ENCODE measurements around the gene TEX2. TPM values are rescaled to one million over a fixed set of nuclear protein-coding genes. Genes with fewer than 3 reads are reported as not detected.

TEX2 gene
- total and polyA plus RNA-seq, 5 donors from 2014 or later = 6.0 to 9.3 (median 6.1) TPM

DNA sequence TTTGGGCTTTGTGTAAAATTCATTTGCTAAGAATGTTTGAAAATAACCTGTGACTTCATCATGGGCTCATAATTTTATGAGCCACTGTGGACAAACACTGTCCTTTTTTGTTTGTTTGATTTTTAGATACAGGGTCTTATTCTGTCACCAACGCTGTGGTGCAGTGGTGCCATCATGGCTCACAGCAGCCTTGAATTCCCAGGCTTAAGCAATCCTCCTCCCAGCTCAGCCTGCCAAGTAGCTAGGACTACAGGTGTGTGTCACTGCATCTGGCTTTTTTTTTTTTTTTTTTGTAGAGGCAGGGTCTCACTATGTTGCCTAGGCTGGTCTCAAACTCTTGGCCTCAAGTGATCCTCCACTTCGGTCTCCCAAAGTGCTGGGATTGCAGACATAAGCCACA lies 8.3 kb downstream of the TEX2 start:
- H3K27me3 Mint-ChIP-seq = no peaks in the 10 kb centered on the region

DNA sequence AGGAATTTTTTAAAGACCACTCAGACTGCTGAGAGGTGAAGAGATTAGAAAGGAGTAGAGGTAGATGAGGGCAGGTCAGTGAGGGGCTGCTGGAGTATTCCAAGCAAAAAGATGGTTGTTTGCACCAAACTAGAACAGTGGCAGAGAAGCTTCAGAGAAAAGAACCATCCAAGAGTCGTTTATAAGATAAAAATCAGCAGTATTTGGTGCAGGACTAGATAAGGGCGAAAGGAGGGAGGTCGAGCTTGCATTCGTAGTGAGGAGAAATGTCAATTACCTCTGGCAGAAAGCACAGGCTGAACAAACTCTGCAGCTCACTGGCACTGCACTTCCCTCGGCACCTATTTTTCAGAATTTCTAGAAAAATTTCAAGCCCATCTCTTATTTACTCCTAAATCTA lies 9.6 kb downstream of the TEX2 start:
- no peak overlapping the region for H3K27ac ChIP-seq (ENCODE audit: insufficient read depth, low read length, poor library complexity, severe bottlenecking)
- H3K27me3 Mint-ChIP-seq = no peaks in the 10 kb centered on the region
- H3K4me3 Mint-ChIP-seq = no peak overlapping the region
- H3K36me3 ChIP-seq (ENCODE audit: control insufficient read depth, insufficient read depth, low read length) = no peaks in the 10 kb centered on the region
- no peak overlapping the region for H3K27ac Mint-ChIP-seq
- no peak overlapping the region for H3K4me3 ChIP-seq (ENCODE audit: low read depth, low read length)
- H3K9me3 ChIP-seq (ENCODE audit: control insufficient read depth in 2 of 2, low read length in 2 of 2) = no peaks in the 10 kb centered on the region
- no peaks in the 10 kb centered on the region for H3K4me1 ChIP-seq (ENCODE audit: control insufficient read depth, insufficient read depth, low read length, poor library complexity, severe bottlenecking)
- no peaks in the 10 kb centered on the region for H3K36me3 Mint-ChIP-seq
- H3K9me3 Mint-ChIP-seq = no peaks in the 10 kb centered on the region
- H3K4me1 Mint-ChIP-seq = peaks cover 0 to 28% (median 14%) of the 10 kb centered on the region in 4 donors
- ATAC-seq (ENCODE audit: low read depth in 2 of 2) = no peak
- no peaks in the 10 kb centered on the region for H3K27me3 ChIP-seq (ENCODE audit: control insufficient read depth, insufficient read depth, low read length)
- no peak for DNase-seq

More for the DNA sequence above, 8.3 kb downstream of the TEX2 start:
- DNase-seq (no peak), ATAC-seq (ENCODE audit: low read depth in 2 of 2) (no peak)
- H3K36me3 ChIP-seq (ENCODE audit: control insufficient read depth, insufficient read depth, low read length) = no peaks in the 10 kb centered on the region
- H3K4me1 ChIP-seq (ENCODE audit: control insufficient read depth, insufficient read depth, low read length, poor library complexity, severe bottlenecking) = no peaks in the 10 kb centered on the region
- Mint-ChIP-seq H3K4me1 (peaks cover 0 to 25% (median 14%) of the 10 kb centered on the region in 4 donors), H3K27ac (no peak overlapping the region), H3K36me3 (no peaks in the 10 kb centered on the region), H3K9me3 (no peaks in the 10 kb centered on the region), H3K4me3 (no peak overlapping the region)
- no peak overlapping the region for H3K4me3 ChIP-seq (ENCODE audit: low read depth, low read length)
- no peaks in the 10 kb centered on the region for H3K9me3 ChIP-seq (ENCODE audit: control insufficient read depth in 2 of 2, low read length in 2 of 2)
- no peak overlapping the region for H3K27ac ChIP-seq (ENCODE audit: insufficient read depth, low read length, poor library complexity, severe bottlenecking)
- no peaks in the 10 kb centered on the region for H3K27me3 ChIP-seq (ENCODE audit: control insufficient read depth, insufficient read depth, low read length)

DNA sequence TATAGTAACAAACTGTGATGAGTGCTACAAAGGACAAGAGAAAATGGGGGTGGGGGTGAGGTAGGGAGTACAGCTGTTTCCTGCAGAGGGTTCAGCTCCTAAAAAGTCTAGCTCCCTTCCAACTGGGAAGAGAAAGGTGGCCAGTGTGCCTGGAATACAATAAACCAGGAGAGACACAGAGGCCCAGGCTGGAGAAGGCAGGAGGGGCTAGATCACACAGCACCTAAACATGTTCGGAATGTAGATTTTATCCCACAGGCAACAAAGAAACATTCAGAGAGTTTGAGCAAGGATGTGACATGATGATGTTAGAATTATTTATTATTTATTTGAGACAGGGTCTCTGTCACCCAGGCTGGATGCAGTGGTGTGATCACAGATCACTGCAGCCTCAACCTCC lies 10.2 kb downstream of the TEX2 start:
- ATAC-seq (ENCODE audit: low read depth in 2 of 2) = no peak
- H3K36me3 Mint-ChIP-seq = no peaks in the 10 kb centered on the region
- no peaks in the 10 kb centered on the region for H3K9me3 Mint-ChIP-seq
- no peak overlapping the region for H3K4me3 Mint-ChIP-seq
- Histone ChIP-seq H3K9me3 (ENCODE audit: control insufficient read depth in 2 of 2, low read length in 2 of 2) (no peaks in the 10 kb centered on the region), H3K27ac (ENCODE audit: insufficient read depth, low read length, poor library complexity, severe bottlenecking) (no peak overlapping the region), H3K4me1 (ENCODE audit: control insufficient read depth, insufficient read depth, low read length, poor library complexity, severe bottlenecking) (no peaks in the 10 kb centered on the region), H3K27me3 (ENCODE audit: control insufficient read depth, insufficient read depth, low read length) (no peaks in the 10 kb centered on the region), H3K36me3 (ENCODE audit: control insufficient read depth, insufficient read depth, low read length) (no peaks in the 10 kb centered on the region), H3K4me3 (ENCODE audit: low read depth, low read length) (no peak overlapping the region)
- H3K27ac Mint-ChIP-seq = peak overlapping the region in 2 of 3 donors; percentile 54 to 63
- H3K27me3 Mint-ChIP-seq = no peaks in the 10 kb centered on the region
- DNase-seq = no peak
- peaks cover 0 to 30% (median 14%) of the 10 kb centered on the region in 4 donors for H3K4me1 Mint-ChIP-seq

DNA sequence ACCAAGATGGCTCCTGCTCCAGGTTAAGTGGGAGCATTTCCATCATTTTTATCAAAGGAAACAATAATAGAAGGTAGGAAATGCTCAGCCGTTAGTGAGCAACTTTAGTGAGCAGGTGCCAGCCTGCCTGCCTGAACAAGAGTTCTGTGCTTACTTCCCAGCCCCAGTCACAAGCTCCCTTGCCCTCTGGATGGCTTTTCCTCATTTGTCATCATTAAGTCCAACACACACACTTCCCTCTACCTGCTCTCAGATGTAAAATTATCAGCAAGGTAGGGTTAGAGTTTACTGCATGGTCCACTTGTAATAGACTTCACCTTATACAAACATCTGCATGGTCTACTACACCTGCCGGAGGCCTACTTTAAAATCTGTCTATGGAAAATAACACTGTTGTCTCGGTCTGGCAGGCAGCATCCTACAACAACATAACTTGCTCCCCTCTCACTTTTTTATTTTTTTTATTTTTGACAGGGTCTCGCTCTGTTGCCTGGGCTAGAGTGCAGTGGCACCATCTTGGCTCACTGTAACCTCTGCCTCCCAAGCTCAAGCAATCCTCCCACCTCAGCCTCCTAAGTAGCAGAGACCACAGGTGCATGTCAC lies 12.7 kb downstream of the TEX2 start:
- H3K36me3 Mint-ChIP-seq = no peaks in the 10 kb centered on the region
- ATAC-seq (ENCODE audit: low read depth in 2 of 2) = no peak
- no peak overlapping the region for H3K4me3 Mint-ChIP-seq
- H3K4me1 Mint-ChIP-seq = peaks cover 0 to 22% (median 13%) of the 10 kb centered on the region in 4 donors
- Histone ChIP-seq H3K4me3 (ENCODE audit: low read depth, low read length) (no peak overlapping the region), H3K27ac (ENCODE audit: insufficient read depth, low read length, poor library complexity, severe bottlenecking) (no peak overlapping the region), H3K36me3 (ENCODE audit: control insufficient read depth, insufficient read depth, low read length) (no peaks in the 10 kb centered on the region), H3K9me3 (ENCODE audit: control insufficient read depth in 2 of 2, low read length in 2 of 2) (no peaks in the 10 kb centered on the region), H3K27me3 (ENCODE audit: control insufficient read depth, insufficient read depth, low read length) (no peaks in the 10 kb centered on the region), H3K4me1 (ENCODE audit: control insufficient read depth, insufficient read depth, low read length, poor library complexity, severe bottlenecking) (no peaks in the 10 kb centered on the region)
- H3K27me3 Mint-ChIP-seq = no peaks in the 10 kb centered on the region
- H3K27ac Mint-ChIP-seq = no peak overlapping the region
- H3K9me3 Mint-ChIP-seq = no peaks in the 10 kb centered on the region
- no peak for DNase-seq

DNA sequence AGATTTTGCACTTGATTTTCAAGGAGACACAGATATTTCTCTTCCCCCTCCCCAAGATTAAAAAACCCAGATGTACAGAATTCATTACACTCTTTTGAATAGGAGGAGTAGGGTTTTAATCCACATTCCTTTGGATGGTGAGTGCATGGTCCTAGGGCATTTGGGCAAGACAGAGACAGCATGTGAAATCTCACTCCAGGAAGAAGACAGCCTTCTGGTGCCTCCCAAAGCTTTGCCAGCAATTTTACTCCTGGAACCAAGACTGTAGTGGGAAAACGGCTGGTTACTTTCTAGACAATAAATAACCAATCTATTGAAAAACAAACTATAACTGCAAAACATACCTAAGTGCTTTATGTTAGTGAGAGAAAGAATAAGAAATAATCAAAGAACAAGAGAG lies 15.2 kb downstream of the TEX2 start:
- Histone ChIP-seq H3K4me3 (ENCODE audit: low read depth, low read length) (no peak overlapping the region), H3K4me1 (ENCODE audit: control insufficient read depth, insufficient read depth, low read length, poor library complexity, severe bottlenecking) (no peaks in the 10 kb centered on the region), H3K9me3 (ENCODE audit: control insufficient read depth in 2 of 2, low read length in 2 of 2) (no peaks in the 10 kb centered on the region), H3K36me3 (ENCODE audit: control insufficient read depth, insufficient read depth, low read length) (no peaks in the 10 kb centered on the region), H3K27ac (ENCODE audit: insufficient read depth, low read length, poor library complexity, severe bottlenecking) (no peak overlapping the region), H3K27me3 (ENCODE audit: control insufficient read depth, insufficient read depth, low read length) (no peaks in the 10 kb centered on the region)
- no peaks in the 10 kb centered on the region for H3K27me3 Mint-ChIP-seq
- no peak overlapping the region for H3K27ac Mint-ChIP-seq
- H3K4me1 Mint-ChIP-seq = peaks cover 0 to 28% (median 13%) of the 10 kb centered on the region in 4 donors
- H3K9me3 Mint-ChIP-seq = no peaks in the 10 kb centered on the region
- H3K4me3 Mint-ChIP-seq = no peak overlapping the region
- H3K36me3 Mint-ChIP-seq = no peaks in the 10 kb centered on the region
- no peak for ATAC-seq (ENCODE audit: low read depth in 2 of 2)
- DNase-seq = no peak

DNA sequence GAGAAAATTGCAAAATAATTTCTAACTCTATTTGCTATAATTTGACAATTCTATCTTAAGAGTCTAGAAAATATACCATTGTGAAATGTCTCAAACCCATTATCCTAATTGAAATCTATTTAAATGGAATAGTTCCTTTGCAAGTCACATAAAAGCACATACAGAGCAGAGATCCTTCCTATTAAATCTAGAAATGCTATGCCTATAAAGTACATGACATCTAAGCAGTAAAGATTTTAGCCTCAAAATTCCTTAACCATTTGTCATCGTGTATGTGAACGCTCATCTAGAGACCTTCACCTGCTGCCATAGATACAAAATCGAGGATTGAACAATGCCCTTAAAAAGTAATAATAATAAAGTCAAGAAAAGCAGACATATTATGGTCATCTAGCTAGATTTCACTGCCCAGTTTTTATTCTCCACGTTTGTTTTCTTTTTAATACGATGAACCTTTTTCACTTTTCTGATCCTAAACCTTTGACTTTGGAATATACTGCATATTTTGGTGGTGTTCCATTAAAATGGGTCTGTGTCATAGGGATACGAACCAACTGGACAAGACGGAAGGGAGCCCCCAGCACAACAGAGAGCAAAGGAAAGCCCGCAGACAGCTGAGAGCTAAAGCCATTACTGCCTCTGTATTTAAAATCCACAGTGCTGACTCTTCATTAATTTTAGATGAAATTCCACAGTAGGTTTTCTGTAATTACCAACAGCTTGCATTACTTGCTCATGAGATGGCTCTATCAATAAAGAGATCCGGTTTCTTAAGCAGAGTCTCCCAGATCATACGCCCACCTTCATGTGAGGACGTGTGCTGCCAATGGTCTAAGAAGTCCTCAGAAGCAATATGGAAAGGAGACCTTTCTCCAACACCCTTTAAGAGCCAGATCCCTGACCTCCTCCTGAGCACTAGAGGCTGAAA lies 17.6 kb downstream of the TEX2 start:
- no peaks in the 10 kb centered on the region for H3K27me3 ChIP-seq (ENCODE audit: control insufficient read depth, insufficient read depth, low read length)
- no peaks in the 10 kb centered on the region for H3K36me3 Mint-ChIP-seq
- H3K27ac ChIP-seq (ENCODE audit: insufficient read depth, low read length, poor library complexity, severe bottlenecking) = no peak overlapping the region
- DNase-seq (no peak), ATAC-seq (ENCODE audit: low read depth in 2 of 2) (no peak)
- peak overlapping the region in 1 of 4 donors; percentile 61 for H3K4me3 Mint-ChIP-seq
- peaks cover 0 to 23% (median 9%) of the 10 kb centered on the region in 4 donors for H3K4me1 Mint-ChIP-seq
- no peak overlapping the region for H3K27ac Mint-ChIP-seq
- H3K36me3 ChIP-seq (ENCODE audit: control insufficient read depth, insufficient read depth, low read length) = no peaks in the 10 kb centered on the region
- no peaks in the 10 kb centered on the region for H3K9me3 ChIP-seq (ENCODE audit: control insufficient read depth in 2 of 2, low read length in 2 of 2)
- no peaks in the 10 kb centered on the region for H3K4me1 ChIP-seq (ENCODE audit: control insufficient read depth, insufficient read depth, low read length, poor library complexity, severe bottlenecking)
- H3K9me3 Mint-ChIP-seq = no peaks in the 10 kb centered on the region
- no peak overlapping the region for H3K4me3 ChIP-seq (ENCODE audit: low read depth, low read length)
- H3K27me3 Mint-ChIP-seq = no peaks in the 10 kb centered on the region

DNA sequence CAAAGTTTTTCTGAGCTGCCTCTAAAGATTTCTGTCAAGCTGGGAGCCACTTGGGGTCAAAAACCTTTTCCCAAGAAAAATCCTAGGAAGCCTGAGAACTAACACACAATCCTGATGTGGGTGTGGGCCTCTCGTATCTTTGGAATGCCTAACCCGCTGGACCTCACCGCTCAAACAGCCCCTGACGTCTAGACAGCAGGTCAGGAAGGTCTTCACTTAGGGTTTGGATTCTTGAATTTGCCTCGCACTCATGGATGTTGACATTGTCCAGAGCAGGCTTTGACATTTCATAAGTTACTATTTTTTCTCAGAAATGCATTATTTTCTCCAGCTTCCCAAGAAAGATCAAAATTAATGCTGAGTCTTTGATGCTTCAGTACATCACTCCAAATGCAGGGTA lies 18.9 kb downstream of the TEX2 start:
- no peaks in the 10 kb centered on the region for H3K9me3 ChIP-seq (ENCODE audit: control insufficient read depth in 2 of 2, low read length in 2 of 2)
- Mint-ChIP-seq H3K4me3 (no peak overlapping the region), H3K4me1 (peaks cover 0 to 21% (median 11%) of the 10 kb centered on the region in 4 donors)

More for the DNA sequence above, 18.9 kb downstream of the TEX2 start:
- Mint-ChIP-seq H3K27ac (peak overlapping the region in 1 of 3 donors; percentile 38), H3K27me3 (no peaks in the 10 kb centered on the region), H3K36me3 (no peaks in the 10 kb centered on the region), H3K9me3 (no peaks in the 10 kb centered on the region)
- H3K36me3 ChIP-seq (ENCODE audit: control insufficient read depth, insufficient read depth, low read length) = no peaks in the 10 kb centered on the region
- DNase-seq = no peak
- no peaks in the 10 kb centered on the region for H3K4me1 ChIP-seq (ENCODE audit: control insufficient read depth, insufficient read depth, low read length, poor library complexity, severe bottlenecking)
- H3K27ac ChIP-seq (ENCODE audit: insufficient read depth, low read length, poor library complexity, severe bottlenecking) = no peak overlapping the region
- no peak for ATAC-seq (ENCODE audit: low read depth in 2 of 2)
- H3K4me3 ChIP-seq (ENCODE audit: low read depth, low read length) = no peak overlapping the region
- no peaks in the 10 kb centered on the region for H3K27me3 ChIP-seq (ENCODE audit: control insufficient read depth, insufficient read depth, low read length)

Measured in CD4-positive, CD25-positive, alpha-beta regulatory T cell (primary cell).